Dermis microvascular lymphatic vessel endothelial cell (primary cell): ENCODE data around the gene LRRD1. TPM values are rescaled to one million over a fixed set of nuclear protein-coding genes. Genes with fewer than 3 reads are reported as not detected.

ENCODE experiments used
- total RNA-seq: library from RNA; depleted of rRNA; stranded (reverse); fragments of >200 nt; gene quantifications from 2 replicates; pipeline ENCODE4 v1.2.1, GENCODE V29; 2014

The LRRD1 gene
- total RNA-seq, 1 donor from 2014 or later: under 0.01 TPM

Other genes with a start within 250 kb of the LRRD1 start
- gene AKAP9, start 238.3 kb downstream of the LRRD1 start, total RNA-seq: 25.2 and 25.9 TPM in 2 replicates
- 102 and 174 TPM in 2 replicates for gene CYP51A1, start 44.7 kb downstream of the LRRD1 start, total RNA-seq
- 26.8 and 30.6 TPM in 2 replicates for gene KRIT1, start 66.8 kb upstream of the LRRD1 start, total RNA-seq
- 24.5 and 24.6 TPM in 2 replicates for gene ANKIB1, start 66.8 kb upstream of the LRRD1 start, total RNA-seq